HL-60 (cell line): ENCODE results near the gene DPP6.

Experiments
- DNase-seq, 2 experiments: peaks; one replicate each; pipeline ENCODE4 v3.0.0-alpha.2; 2010 to 2020; ENCODE audit warnings: low read depth in 1 of 2, low spot score in 1 of 2
- H3K27ac ChIP-seq: fragments of 250-450 bp; sonication (Bioruptor Pico); replicated peaks from 2 replicates; pipeline ENCODE4 v1.5.1; 2020; ENCODE audit warnings: mild to moderate bottlenecking, moderate library complexity
- H3K27me3 ChIP-seq: fragments of 250-450 bp; sonication (Bioruptor Pico); 2 replicates; pipeline ENCODE4 v1.5.1; 2021; ENCODE audit warnings: mild to moderate bottlenecking, moderate library complexity; ENCODE audit not compliant: insufficient read depth, poor library complexity, severe bottlenecking
- H3K4me3 ChIP-seq: replicated peaks from 2 replicates; pipeline ENCODE4 v1.5.1; 2011; ENCODE audit warnings: mild to moderate bottlenecking, control low read depth, low read length; ENCODE audit not compliant: insufficient read depth
- GABPA ChIP-seq: IDR thresholded peaks from 2 replicates; pipeline ENCODE4 v1.6.1; 2012; ENCODE audit warnings: low read depth
- POLR2AphosphoS5 ChIP-seq: IDR thresholded peaks from 2 replicates; pipeline ENCODE4 v1.6.1; 2012; ENCODE audit warnings: low read depth
- SPI1 ChIP-seq: IDR thresholded peaks from 2 replicates; pipeline ENCODE4 v1.6.1; 2012; ENCODE audit warnings: low read depth, mild to moderate bottlenecking, borderline replicate concordance
- TF ChIP-seq, protein P1 (sequence below): IDR thresholded peaks from one replicate; pipeline ENCODE4 v1.5.1; 2011; ENCODE audit warnings: low read length, control low read depth, inconsistent platforms; ENCODE audit not compliant: insufficient read depth
- TF ChIP-seq, protein P2 (sequence below): IDR thresholded peaks from 2 replicates; pipeline ENCODE4 v1.6.1; 2012; ENCODE audit warnings: low read depth; ENCODE audit not compliant: insufficient replicate concordance

Gene DPP6

GRCh38 chr7:154937837-154938236, 885.6 kb downstream of the DPP6 start:
- no peak for DNase-seq
- TF ChIP-seq SPI1: peak; percentile 67
- TF ChIP-seq GABPA: no peak
- Histone ChIP-seq H3K4me3 (no peak overlapping the region), H3K27ac (no peak overlapping the region), H3K27me3 (no peaks in the 10 kb centered on the region)

DNA sequence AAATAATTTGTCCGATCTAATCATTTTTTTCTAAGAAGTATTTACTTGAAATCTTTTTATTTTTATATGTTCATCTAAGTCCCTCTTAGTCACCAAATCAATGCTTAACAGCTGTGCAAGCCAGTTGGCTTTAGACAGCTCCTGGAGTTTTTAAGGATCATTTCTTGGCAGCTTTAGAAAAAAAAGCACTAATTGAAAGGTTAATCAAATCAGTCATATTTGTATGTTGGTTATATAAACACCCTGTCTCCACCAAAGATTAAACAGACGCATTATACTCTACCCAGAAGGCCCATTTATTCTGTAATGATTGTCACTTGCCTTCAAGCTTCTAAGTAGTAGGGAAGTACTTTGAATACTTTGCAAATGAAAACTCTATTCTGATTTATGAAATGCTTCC, 890.5 kb downstream of the DPP6 start:
- Histone ChIP-seq H3K4me3 (no peak overlapping the region), H3K27ac (no peak overlapping the region), H3K27me3 (no peaks in the 10 kb centered on the region)
- DNase-seq: no peak
- TF ChIP-seq GABPA: no peak
- TF ChIP-seq, protein P1, sequence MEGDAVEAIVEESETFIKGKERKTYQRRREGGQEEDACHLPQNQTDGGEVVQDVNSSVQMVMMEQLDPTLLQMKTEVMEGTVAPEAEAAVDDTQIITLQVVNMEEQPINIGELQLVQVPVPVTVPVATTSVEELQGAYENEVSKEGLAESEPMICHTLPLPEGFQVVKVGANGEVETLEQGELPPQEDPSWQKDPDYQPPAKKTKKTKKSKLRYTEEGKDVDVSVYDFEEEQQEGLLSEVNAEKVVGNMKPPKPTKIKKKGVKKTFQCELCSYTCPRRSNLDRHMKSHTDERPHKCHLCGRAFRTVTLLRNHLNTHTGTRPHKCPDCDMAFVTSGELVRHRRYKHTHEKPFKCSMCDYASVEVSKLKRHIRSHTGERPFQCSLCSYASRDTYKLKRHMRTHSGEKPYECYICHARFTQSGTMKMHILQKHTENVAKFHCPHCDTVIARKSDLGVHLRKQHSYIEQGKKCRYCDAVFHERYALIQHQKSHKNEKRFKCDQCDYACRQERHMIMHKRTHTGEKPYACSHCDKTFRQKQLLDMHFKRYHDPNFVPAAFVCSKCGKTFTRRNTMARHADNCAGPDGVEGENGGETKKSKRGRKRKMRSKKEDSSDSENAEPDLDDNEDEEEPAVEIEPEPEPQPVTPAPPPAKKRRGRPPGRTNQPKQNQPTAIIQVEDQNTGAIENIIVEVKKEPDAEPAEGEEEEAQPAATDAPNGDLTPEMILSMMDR: no peak
- TF ChIP-seq, protein P2, sequence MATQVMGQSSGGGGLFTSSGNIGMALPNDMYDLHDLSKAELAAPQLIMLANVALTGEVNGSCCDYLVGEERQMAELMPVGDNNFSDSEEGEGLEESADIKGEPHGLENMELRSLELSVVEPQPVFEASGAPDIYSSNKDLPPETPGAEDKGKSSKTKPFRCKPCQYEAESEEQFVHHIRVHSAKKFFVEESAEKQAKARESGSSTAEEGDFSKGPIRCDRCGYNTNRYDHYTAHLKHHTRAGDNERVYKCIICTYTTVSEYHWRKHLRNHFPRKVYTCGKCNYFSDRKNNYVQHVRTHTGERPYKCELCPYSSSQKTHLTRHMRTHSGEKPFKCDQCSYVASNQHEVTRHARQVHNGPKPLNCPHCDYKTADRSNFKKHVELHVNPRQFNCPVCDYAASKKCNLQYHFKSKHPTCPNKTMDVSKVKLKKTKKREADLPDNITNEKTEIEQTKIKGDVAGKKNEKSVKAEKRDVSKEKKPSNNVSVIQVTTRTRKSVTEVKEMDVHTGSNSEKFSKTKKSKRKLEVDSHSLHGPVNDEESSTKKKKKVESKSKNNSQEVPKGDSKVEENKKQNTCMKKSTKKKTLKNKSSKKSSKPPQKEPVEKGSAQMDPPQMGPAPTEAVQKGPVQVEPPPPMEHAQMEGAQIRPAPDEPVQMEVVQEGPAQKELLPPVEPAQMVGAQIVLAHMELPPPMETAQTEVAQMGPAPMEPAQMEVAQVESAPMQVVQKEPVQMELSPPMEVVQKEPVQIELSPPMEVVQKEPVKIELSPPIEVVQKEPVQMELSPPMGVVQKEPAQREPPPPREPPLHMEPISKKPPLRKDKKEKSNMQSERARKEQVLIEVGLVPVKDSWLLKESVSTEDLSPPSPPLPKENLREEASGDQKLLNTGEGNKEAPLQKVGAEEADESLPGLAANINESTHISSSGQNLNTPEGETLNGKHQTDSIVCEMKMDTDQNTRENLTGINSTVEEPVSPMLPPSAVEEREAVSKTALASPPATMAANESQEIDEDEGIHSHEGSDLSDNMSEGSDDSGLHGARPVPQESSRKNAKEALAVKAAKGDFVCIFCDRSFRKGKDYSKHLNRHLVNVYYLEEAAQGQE: no peak
- TF ChIP-seq POLR2AphosphoS5: no peak
- no peak for TF ChIP-seq SPI1
